NB4 (cell line): ENCODE results near the gene ISL1.

Experiments used
- TF ChIP-seq, protein P1 (sequence below): IDR thresholded peaks from one replicate; pipeline ENCODE4 v1.5.1; 2012; ENCODE audit warnings: low read depth, low read length
- TF ChIP-seq, protein P2 (sequence below): IDR thresholded peaks from 2 replicates; pipeline ENCODE4 v1.6.1; 2011; ENCODE audit warnings: low read depth, low read length

DNA sequence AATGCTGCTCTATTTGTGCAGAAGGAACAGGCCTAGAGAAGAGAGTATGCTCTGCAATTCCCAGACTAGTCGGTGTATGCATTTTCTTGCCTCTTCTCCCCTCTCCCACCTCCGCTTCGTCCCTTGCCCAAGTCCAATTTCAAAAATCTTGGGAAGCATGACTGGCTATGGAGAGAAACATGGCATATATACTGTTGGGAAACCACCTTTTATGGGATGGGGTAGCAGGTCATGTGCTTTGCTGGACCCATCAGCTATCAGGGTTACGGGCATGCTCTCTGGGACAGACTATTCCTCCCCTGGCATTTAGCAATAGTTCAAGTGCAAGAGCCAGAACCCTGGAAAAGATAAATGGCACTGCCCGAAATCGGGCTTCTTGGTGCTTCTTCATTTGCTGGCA, 12.0 kb downstream of the ISL1 start:
- TF ChIP-seq, protein P1, sequence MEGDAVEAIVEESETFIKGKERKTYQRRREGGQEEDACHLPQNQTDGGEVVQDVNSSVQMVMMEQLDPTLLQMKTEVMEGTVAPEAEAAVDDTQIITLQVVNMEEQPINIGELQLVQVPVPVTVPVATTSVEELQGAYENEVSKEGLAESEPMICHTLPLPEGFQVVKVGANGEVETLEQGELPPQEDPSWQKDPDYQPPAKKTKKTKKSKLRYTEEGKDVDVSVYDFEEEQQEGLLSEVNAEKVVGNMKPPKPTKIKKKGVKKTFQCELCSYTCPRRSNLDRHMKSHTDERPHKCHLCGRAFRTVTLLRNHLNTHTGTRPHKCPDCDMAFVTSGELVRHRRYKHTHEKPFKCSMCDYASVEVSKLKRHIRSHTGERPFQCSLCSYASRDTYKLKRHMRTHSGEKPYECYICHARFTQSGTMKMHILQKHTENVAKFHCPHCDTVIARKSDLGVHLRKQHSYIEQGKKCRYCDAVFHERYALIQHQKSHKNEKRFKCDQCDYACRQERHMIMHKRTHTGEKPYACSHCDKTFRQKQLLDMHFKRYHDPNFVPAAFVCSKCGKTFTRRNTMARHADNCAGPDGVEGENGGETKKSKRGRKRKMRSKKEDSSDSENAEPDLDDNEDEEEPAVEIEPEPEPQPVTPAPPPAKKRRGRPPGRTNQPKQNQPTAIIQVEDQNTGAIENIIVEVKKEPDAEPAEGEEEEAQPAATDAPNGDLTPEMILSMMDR: no peak
- TF ChIP-seq, protein P2, sequence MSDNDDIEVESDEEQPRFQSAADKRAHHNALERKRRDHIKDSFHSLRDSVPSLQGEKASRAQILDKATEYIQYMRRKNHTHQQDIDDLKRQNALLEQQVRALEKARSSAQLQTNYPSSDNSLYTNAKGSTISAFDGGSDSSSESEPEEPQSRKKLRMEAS: no peak
